ENCODE results near the gene EPHB1.

The EPHB1 gene

DNA sequence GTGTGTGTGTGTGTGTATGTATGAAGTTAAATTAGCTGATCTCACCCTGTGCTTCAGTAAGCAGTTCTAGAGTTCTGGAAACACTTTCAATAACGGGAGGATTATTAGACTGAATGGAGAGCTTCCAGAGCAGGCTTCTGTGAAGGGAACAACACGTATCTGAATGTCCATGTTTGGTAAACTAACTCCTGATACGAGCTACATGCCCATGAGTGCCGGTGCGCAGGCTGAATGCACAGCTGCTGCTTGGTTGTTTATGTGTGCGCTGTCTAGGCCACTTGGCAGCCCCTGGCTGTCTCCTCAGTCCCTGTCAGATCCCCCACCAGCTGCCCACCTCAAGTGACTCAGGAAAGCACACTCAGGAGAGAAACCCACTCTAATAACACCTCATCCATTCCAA lies 137.0 kb downstream of the EPHB1 start:
- DNase-seq: no peak
- no peaks in the 10 kb centered on the region for H3K36me3 ChIP-seq
- H3K27me3 ChIP-seq: no peaks in the 10 kb centered on the region
- TF ChIP-seq, protein P1, sequence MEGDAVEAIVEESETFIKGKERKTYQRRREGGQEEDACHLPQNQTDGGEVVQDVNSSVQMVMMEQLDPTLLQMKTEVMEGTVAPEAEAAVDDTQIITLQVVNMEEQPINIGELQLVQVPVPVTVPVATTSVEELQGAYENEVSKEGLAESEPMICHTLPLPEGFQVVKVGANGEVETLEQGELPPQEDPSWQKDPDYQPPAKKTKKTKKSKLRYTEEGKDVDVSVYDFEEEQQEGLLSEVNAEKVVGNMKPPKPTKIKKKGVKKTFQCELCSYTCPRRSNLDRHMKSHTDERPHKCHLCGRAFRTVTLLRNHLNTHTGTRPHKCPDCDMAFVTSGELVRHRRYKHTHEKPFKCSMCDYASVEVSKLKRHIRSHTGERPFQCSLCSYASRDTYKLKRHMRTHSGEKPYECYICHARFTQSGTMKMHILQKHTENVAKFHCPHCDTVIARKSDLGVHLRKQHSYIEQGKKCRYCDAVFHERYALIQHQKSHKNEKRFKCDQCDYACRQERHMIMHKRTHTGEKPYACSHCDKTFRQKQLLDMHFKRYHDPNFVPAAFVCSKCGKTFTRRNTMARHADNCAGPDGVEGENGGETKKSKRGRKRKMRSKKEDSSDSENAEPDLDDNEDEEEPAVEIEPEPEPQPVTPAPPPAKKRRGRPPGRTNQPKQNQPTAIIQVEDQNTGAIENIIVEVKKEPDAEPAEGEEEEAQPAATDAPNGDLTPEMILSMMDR (IDR thresholded peaks at IDR 0.05; ENCODE audit: low read depth, low read length): no peak
- H3K4me1 ChIP-seq: no peaks in the 10 kb centered on the region
- no peak overlapping the region for H3K4me3 ChIP-seq (ENCODE audit: low read depth, low read length)
- H3K9me3 ChIP-seq: no peaks in the 10 kb centered on the region

DNA sequence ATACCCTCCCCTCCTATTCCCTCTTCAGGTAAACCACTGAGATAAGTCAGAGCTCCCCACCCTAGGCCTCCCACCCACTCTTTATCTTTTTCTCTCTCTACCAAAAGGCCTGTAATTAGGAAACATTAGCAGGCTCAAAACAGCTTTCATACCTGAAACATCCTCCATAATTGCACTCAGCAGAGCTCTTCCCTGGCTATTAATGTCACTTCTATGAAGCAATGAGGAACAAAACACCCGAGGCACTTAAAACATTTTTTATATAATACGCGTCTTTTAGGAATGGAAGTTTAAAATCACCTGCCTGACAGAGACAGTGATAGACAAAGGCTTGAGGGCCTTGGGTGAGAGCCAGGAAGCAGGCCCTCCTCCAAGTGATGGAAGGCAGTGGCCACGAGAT lies 138.9 kb downstream of the EPHB1 start:
- H3K4me1 ChIP-seq: no peaks in the 10 kb centered on the region
- no peaks in the 10 kb centered on the region for H3K9me3 ChIP-seq
- no peaks in the 10 kb centered on the region for H3K36me3 ChIP-seq
- H3K4me3 ChIP-seq (ENCODE audit: low read depth, low read length): no peak overlapping the region
- H3K27me3 ChIP-seq: no peaks in the 10 kb centered on the region
- no peak for DNase-seq
- TF ChIP-seq, protein P1 (IDR thresholded peaks at IDR 0.05; ENCODE audit: low read depth, low read length): no peak

DNA sequence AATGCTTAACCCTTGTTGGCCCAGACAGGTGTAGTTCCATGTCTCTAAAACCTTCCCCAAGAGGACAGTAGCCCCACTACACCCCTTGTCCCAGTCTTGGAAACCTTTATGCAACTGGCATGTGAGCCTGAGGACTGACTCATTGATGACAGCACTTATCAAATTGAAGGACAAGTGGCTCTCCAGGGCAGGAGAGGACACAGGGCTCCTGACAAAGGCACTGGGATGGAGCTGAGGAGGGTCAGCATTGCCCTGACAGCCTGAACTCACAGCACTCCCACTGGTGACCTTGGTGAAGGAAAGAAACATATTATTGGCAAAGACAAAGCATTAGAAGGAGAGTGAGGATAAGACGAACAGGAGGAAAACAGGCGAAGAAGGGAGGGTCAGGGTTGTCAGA lies 139.9 kb downstream of the EPHB1 start:
- no peaks in the 10 kb centered on the region for H3K9me3 ChIP-seq
- no peak for DNase-seq
- TF ChIP-seq, protein P1 (IDR thresholded peaks at IDR 0.05; ENCODE audit: low read depth, low read length): no peak
- no peaks in the 10 kb centered on the region for H3K27me3 ChIP-seq
- no peaks in the 10 kb centered on the region for H3K36me3 ChIP-seq
- no peak overlapping the region for H3K4me3 ChIP-seq (ENCODE audit: low read depth, low read length)
- H3K4me1 ChIP-seq: no peaks in the 10 kb centered on the region

DNA sequence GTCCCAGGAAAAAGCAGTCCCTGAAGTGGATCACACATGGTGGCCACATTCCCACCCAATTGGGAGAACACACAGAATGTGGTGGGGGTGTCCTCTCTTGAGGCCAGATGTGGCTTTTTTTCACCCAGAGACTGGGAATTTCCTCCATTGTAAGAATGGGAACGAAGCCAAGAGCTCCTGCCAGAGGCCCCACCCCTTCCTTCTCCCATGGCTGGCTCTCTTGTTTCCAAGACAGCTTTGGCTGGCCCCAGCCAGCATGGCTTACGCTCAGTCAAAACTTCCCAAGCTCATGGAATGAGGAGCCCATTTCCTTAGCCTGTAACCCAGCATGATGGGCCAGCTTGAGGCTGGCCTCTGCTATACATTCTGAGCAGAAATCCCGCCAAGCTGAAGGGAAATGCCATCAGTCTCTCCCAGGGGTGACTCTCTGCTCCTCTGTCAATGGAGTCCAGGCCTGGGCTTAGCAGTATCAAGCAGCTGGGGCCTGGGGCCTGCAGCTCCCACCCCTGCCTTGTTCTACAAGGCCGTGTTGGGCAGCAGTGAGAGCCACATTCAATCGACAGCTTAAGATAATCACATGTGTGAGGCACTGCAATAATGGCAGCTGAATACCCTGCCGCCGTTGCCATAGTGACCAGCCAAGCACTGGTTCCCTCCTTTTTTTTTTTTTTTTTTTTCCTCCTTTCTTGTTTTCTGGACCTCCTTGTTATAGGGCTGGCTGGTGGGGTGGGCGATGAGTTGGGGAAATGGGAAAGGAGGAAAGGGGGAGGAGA lies 142.4 kb downstream of the EPHB1 start:
- H3K4me1 ChIP-seq: no peaks in the 10 kb centered on the region
- H3K4me3 ChIP-seq (ENCODE audit: low read depth, low read length): no peak overlapping the region
- no peaks in the 10 kb centered on the region for H3K9me3 ChIP-seq
- no peaks in the 10 kb centered on the region for H3K36me3 ChIP-seq
- peak; percentile 26 for DNase-seq
- TF ChIP-seq, protein P1 (IDR thresholded peaks at IDR 0.05; ENCODE audit: low read depth, low read length): no peak
- no peaks in the 10 kb centered on the region for H3K27me3 ChIP-seq

DNA sequence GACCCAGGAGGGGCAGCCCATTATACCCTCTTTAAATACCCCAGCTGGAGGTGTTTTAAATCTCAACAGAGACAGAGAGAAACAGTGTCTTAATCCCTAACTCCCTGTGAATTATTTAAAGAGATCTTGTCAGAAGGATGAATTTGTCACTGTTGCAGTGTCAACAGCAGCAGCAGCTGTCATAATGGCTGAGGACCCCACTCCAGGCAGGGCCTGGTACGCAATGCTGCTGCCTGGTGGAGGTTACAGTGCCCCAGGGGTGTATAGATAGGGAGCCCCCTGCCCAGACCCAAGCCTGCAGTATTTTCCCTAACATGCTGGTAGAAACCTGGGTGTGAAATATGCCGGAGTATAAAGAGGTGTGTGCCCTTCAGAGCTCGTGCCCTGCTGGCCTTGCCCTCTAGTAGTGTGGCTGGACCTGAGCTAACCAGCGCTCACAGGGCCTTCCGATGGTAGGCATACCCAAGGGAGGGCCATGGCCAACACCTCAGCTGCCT lies 143.0 kb downstream of the EPHB1 start:
- no peaks in the 10 kb centered on the region for H3K4me1 ChIP-seq
- DNase-seq: no peak
- H3K9me3 ChIP-seq: no peaks in the 10 kb centered on the region
- no peak overlapping the region for H3K4me3 ChIP-seq (ENCODE audit: low read depth, low read length)
- H3K36me3 ChIP-seq: no peaks in the 10 kb centered on the region
- TF ChIP-seq, protein P1 (IDR thresholded peaks at IDR 0.05; ENCODE audit: low read depth, low read length): no peak
- H3K27me3 ChIP-seq: no peaks in the 10 kb centered on the region

DNA sequence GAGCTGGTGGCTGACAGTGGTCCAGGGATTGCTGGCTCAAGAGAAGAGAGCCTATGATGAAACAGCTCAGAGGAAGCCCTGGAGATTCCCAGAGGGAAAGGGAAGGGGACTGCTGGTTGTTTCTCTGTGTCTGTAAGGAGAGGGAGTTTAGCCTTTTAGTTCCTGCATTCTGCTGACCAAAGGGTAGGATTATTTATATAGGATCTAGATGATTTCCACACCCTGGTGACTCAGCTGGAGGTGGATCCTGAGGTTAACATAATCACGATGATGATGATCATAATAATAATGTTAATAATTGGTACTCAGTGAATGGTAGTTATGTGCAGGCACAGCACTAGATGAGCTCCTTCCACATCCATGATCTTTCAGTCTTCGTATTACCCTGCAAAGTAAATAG lies 144.9 kb downstream of the EPHB1 start:
- Histone ChIP-seq H3K27me3 (no peaks in the 10 kb centered on the region), H3K4me1 (no peaks in the 10 kb centered on the region), H3K36me3 (no peaks in the 10 kb centered on the region), H3K4me3 (ENCODE audit: low read depth, low read length) (no peak overlapping the region), H3K9me3 (no peaks in the 10 kb centered on the region)
- no peak for DNase-seq
- TF ChIP-seq, protein P1 (IDR thresholded peaks at IDR 0.05; ENCODE audit: low read depth, low read length): no peak
